GDM1 (cell line): ENCODE results near the gene LTBP2.
"Not testable (repeated sequence)": the region's sequence is repeated elsewhere in the genome, so short reads cannot be mapped to it uniquely, and the experiment has no call there.

ENCODE experiments used
- DNase-seq: peaks from one replicate; lab custom pipeline; 2025; lab: John Stamatoyannopoulos, UW

LTBP2 gene

DNA sequence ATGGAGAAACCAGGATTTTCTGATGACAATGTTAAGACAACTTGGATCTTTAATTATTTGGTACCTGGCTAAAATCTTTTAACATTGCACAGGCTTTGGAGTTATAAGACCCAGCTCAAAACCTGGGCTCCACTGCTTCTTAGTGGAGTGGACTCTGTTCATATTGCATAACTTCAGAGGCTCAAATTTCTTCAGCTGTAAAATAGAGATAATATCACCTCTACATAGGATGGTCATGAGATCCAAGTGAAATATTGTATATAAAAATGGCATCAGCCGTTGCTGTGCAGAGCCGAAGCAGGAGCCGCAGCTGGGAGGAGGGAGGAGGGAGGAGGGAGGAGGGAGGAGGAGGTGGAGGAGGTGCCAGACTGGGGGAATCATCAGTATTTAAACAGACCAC lies 129.5 kb downstream of the LTBP2 start:
- no peak for DNase-seq

DNA sequence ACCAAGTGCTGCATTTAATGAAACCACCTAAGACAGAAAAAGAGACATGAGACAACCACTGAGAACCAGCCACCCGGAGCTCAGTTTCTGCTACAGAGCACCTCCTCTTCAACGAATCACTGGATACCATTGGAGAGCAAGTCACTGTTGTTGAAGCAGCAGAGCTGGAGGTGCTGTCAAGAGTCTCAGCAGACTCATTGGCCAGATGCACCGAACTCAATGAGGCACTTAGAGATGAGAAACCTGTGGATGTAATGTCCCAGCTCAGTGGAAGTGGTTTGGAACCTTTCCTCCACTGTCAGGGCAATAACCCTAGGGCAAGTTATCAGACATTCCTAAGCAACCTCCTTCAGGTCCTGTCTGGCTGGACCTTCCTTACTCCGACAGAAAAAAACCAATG lies 132.0 kb downstream of the LTBP2 start:
- no peak for DNase-seq

DNA sequence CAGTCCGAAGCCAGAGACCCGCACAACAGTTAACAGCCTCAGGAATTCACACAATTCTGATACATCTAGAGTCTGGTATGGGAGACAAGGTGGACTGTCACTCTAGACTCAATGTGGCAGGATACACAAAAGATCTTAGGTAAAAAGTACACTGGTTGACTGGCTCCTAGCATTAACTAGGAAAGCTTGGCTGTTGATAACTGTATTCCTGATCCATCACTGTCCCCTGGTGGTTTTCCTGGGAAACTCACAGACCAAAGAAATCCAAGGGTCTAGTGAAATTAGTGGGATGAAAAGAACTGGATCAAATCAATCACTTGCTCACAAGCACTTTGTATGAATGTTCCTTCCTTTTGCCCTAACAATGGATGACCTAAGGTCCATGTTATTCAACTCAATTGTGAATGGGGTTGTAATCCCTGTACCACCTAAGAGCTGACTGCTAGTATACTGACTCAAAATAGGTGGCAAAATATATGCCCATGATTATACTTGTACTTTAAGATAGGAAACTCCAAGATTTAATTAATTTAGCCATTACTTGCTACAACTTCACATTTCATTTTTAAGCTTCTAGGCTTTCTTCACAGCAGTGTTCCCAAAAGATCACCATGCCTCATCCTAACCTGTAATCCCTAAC lies 132.9 kb downstream of the LTBP2 start:
- DNase-seq: no peak

DNA sequence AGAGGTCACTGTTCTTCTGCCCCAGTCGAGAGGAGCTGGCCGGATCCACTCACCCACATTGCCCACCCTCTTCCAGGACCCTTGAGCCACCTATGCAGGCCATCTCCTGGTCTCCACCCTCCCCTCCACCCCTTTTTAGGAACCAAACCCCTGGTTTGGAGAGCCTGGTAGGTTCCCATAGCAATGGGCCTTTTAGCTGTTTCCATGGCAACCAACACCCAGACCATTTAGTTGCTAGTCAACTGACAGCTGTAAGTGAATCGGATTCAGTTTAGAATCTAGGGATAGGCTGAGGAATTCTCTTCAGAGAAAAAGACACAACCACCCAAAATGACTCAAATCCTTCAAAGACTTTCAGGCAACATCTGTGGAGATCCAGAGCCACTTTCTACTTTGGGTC lies 135.4 kb downstream of the LTBP2 start:
- DNase-seq: no peak

DNA sequence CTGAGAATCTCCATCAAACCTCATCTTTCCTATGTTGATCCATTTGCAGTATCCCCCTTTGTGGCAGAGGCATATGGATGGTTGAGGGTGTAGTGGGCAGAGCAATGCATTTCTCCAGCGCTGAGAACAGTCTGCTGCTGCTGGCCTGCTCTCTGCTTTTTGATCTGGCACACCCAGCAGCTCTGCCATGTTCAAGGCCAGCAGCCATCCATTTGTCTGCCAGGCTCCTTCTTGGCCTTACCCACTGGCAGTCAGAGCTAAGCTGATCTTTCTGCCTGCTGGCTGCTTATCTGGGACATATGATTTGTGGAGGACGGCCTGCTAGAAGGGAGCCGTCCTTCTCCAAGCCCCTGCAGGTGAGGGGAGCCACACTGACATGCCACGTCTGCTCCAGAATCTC lies 135.9 kb downstream of the LTBP2 start:
- no peak for DNase-seq

DNA sequence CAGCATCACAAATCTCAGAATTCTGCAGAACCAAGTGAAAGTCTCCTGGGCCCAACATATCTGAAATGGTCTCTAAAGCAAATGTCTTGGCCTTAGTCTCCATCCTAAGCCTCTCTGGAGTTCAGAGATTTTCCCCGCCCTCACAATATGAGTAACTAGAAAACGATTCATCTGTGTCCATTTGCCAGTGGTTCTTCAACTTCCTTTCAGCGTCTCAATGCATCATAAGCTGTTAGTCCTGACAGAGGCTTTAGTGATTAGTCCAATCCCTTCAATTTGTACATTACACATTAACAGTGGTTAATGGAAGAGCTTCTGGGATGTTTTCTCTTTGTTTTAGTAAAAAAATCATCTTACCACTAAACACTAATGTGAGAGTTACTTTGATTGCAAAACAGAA lies 136.4 kb downstream of the LTBP2 start:
- DNase-seq: no peak

DNA sequence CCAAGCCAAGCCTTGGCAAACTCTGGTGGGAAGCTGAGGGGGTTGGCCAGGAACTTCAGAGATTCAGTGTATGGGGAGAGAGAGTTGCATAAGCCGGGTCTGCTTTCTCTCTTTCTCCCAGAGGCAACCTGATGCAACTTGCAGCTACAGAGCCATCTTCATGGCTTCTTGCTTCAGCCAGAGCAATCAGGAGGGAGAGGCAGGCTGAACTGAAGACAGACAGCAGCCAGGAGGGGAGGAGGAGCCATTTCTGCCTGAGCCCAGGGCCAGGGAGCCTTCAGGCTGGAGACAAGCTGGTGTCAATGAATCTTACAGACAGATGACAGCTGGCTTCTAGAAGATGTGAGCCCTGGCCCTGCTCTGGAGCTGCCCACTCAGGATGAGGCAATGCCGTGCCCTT lies 137.7 kb downstream of the LTBP2 start:
- DNase-seq: no peak

DNA sequence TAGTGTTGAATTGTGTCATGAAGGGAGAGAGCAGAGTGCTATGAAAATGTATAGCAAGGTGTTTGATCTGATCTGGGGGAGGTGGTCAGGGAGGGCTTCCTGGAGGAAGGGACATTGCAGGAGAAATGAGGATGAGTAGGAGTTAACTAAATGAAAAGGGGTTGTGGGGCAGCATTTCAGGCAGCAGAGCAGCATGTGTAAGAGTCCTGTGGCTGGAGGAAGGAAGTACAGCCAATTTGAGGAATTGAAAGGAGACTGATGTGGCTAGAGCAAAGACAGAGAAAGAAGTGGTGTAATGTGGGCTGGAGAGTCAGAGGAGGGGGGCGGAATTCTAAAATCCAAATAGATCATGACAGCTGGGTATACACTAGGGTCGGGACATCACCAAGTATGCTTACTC lies 139.4 kb downstream of the LTBP2 start:
- no peak for DNase-seq

DNA sequence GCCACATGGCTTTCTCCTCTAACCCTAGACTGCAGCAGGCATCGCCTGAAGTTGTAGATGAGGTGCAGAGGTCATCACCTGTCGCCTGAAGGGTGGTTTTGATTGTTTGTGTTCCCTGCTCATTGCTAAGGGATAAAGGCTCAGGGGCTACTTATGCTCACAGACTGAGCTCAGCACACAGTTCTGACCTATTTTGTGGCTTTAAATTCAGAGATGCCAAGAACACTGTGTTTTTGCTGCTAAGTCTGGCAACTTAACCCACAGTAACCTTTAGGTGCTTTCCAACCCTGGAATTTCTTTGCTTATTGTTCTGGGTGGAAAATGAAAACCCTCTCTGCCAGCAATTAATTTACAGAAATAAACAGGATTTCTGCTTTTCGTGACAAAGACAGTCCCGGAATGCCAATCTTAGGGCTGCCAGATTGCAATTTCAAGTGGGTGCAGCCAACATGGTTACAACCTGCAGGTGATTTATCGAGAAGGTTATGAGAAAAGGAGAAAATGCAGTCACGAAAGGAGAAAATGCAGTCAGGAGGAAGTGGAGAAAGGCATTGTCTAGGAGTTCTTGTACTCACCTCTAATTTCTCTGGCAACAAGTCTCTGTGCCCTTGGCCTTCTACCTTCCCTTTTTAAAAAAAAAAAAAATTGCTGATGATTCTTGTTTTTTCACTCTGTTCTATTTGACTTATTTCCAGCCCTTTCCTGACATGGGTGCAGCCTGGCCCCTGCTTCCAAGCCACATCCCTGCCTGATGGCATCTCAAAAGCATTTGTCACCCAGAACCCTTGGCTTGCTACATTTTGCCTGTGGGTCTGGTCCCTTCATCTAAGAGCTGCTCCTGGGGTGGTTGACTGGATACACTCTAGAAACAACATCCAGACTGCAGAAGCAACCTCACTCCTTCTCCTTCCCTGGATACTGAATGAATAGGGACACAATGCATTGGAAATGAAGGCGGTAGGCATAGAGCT lies 142.2 kb downstream of the LTBP2 start:
- no peak for DNase-seq

DNA sequence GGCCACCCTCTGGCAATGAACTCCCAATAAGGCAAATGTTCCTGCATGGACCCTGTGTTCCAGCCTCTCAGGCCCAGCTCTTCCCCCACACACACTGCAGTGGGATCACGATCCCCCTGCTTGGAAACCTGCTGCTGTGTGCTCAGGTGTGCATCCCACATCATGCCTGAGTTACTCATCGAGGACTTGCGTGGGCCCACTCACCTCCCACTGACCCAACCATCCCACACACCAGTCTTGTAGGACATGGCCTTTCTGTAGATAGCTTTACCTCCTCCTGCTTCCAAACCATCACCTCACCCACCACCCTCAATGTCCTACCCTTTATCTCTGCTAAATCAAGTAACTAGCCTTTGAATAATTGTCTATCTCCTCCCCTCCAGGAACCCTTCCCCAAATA lies 143.5 kb downstream of the LTBP2 start:
- DNase-seq: no peak

DNA sequence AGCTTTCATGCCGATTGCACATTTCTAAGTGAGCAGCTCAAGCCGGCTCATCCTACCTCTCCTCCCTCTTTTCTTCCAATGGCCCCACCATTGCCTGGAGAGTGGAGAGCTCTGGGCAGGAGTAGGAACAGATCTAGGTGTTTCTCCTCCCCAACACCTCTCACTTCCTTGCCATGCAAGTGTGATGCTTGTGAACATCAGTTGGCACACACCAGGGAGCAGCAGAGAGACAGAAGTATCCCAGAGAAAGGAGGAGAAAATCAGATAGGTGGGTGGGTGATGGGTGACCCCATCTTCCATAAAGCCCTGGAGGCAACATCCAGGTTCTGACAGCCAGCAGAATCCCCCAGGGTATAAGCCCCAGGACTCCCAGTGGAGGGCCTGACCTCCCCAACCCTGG lies 146.7 kb downstream of the LTBP2 start:
- no peak for DNase-seq

DNA sequence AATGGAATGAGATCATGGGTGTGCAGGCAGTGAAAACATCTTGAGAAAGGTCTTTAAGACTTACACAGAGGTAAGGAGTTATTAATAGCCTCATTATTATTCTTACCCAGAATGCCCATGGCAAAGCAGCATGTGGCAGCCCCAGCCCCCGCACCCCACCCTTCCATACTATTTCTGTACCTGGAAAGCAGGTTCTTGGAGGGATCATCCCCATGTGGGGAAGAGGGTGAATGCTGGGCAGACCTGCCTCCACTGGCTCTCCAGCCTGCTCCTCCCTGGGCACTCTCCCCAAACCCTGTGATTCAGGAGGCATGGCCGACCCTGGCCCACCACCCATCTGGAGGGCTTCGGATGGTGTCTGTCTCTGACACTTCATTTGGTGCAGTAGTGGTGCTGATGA lies 147.3 kb downstream of the LTBP2 start:
- DNase-seq: no peak

DNA sequence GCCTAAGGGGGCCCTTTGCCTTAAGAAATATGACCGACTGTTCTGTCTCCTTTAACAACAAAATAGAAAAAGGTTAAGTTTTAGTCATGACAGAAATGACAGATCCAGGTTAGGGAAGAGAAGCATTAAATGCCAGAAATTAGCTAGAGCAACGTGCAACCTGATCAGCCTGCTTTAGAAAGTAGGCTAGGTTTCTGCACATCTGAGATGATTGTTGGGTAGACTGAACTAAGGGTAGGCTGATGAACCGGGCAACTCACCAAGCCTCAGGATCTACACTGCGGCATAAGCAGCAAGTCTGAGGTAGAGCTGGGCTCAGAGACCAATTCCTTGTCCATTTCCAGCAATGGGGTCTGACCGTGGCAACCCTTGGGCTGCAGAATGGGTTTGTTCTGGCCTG lies 148.3 kb downstream of the LTBP2 start:
- DNase-seq: no peak

DNA sequence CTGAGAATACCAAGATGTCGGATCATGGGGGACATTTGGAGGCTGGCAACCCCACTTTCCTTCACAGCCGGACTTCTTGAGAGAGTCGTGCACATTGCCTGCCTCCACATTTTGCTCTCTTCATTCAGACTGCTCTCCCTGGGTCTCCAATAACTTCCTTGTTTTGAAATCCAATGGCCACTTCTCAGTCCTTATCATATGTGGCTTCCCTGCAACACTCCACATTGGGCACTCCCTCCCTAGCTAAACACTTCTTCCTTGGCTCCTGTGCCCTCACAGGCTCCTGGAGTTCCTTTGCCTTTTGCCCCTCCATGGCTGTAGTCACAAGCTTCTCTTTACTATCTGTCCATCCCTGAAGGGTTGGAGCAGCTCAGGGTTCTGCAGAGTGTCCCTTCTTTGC lies 149.0 kb downstream of the LTBP2 start:
- DNase-seq: no peak

DNA sequence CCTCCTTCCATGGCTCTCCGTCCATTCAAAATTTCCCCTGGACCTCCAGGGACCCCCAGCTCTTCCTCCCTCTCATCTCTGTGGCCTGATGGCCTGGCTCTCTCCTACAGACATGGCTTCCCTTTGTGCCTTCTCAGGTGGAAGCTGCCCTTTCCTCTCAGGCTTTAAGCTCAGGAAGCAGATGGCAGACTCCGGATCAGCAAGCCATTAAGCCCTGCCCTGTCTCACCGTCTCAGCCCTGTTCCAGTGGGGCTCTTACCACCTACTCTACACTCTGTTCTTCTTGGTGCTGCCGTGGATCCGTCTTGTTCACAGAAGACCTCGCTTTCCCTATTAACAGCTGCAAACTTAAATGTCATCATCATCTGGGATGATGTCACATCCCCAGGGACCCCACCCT lies 152.1 kb downstream of the LTBP2 start:
- no peak for DNase-seq

DNA sequence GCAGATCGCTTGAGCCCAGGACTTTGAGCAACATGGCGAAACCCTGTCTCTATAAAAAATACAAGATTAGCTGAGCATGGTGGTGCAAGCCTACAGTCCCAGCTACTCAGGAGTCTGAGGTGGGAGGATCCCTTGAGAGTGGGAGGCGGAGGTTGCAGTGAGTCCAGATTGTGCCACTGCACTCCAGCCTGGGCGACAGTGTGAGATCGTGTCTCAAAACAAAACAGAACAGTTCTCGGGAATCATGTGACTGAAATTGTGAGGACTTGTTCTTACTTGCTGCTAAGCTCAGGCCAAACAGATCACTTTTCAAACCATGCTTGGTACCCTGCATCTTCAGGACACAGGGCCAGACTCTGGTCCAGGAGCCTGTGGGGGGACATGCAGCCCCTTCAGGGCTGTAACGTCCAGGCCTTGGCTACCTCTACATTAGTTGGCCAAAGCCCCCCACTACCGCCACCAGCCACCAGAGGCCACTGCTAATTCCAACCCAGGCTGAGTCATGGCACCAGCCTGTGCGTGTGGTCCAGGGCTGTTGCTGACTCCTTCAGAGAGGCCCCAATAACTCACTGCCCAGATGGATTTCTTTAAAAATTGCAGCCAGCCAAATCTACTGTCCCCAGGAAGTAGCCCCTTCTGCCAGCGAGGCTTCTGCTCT lies 152.6 kb downstream of the LTBP2 start:
- DNase-seq: no peak

DNA sequence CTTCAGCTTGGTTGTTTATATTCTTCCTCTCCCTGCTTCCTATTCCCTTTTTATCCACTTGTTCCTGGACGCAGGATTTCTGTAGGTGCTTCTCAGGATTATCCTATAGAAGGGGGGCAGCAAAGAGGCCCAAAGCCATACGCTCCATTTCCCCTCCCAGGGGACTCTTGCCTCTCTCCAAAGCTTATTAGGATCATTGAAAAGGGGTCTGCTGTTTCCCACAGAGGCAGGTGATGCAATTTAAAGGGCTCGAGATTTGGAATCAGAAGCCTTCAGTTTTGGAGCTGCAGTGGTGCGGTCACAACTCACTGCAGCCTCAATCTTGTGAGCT lies 154.5 kb downstream of the LTBP2 start:
- no peak for DNase-seq

DNA sequence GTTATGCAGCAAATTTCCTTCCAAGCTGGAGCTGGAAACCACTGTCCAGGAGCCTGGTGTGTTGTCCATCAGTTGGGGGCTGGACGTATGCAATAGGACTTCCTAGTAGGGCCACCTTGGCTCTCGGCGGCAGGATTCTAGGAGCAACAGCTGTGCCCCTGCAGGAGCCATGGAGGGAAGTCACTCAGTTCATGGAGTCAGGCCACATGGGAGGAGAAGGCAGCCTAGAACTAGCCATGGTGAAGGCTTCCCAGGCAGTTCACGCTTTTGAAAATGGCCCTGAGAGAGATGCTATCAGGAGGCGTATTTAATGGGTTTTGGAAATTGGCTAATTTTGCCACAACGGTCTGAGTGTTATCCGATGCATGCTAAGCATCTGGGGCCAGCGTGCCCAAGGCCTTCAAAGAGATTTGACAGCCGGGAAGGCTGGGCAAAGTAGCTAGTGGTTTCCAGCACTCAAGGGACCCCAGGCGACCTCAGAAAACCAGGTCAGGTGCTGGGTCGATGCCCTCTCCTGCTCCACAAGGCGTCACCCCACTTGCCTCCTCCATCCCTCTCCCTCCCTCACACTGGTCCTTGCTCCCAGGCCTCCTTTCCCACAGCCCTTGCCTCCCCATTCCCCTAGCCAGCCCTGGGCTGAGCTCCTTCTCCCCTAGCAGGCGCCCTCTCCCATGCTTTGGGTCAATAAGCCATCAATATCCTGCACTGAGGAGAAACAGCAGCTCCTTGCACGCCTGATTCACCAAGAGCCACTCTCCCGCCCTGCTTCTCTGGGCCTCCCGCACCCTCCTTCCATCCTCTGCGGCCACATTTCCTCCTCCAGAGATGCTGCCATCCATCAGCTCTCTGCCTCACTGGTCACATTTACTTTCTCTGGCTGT lies 155.1 kb downstream of the LTBP2 start:
- no peak for DNase-seq

DNA sequence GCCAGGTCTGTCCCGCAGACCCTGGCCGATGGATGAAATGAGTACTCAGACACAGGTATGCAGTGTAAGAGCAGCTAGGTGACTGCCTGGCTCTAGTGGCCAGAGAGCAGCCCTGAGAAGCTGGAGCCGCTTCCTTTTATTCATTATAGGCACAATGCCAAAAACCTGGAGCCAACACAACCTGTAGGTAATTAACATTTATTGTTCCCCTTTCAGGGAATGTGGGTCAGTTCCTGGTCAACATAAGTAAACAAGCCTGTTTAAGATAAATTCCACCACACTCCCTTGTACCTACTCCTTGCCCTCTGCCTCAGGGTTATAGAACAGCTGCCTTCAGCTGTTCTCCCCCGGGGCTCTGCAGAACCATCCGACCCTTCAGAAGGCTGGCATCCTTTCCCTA lies 157.6 kb downstream of the LTBP2 start:
- DNase-seq: not testable (repeated sequence)
